NCI-H748 treated with DMSO at 0.1 percent for 48 hours (cell line): ENCODE data around the gene TAGLN.

Experiments
- DNase-seq: peaks from one replicate; lab custom pipeline; 2025; lab: John Stamatoyannopoulos, UW

Gene TAGLN

GRCh38 chr11:117230999-117231841 lies 32.0 kb downstream of the TAGLN start:
- DNase-seq, result no peak

DNA sequence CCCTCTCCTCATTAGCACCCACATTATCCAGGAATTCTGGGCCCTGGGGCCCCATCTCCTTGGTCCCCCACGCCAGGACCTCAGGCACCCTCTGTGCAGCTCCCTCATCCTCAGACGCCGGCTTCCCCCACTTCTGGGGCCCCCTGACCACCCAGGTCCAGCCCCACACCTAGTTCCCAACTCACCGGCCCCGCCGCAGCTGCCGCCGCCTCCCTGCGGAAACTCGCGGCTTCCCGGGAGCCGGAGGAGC lies 32.6 kb downstream of the TAGLN start, which contains the start of gene PCSK7:
Gene PCSK7 (minus strand): TSS at position 232 of the 250 bp plus-strand sequence. CDS start 2,229 bp downstream, outside the sequence.
- DNase-seq, result no peak

DNA sequence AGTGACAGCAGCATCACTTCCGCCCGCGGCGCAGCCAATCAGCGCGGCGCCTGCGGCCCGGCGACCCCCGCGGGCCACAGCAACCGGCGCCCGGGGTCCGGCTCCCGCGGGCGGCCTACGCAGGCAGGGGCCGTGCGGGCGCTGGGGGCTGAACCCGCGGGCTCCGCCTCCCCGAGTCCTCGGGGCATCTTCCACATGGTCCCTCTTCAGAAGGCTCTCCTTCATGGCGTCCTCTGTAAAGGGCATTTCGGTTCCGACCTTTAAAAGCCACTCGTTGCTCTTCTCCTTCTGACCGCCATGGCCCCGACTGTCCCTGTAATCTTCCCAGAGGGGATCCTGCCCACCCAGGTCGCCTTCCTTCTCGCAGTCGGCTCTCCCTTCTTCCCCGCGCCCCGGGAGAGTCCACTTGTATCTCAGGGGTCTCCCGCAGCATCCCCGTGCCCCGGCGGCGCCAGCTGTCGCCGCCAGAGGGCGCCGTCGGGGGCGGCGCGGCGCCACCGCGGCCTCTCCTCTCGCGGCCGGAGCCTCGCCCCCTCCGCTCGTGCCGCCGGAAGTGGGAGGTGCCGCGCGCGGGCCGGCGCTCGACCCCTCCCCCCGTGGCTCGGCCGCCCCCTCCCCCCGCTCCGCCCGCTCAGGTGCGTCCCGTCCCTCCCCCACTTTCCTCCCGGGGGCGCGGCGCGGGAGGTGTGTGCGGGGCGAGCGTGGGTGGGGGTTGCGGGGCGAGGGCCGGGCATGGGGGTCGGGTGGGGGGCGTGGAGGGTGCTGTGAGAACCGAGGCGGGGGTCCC lies 33.1 kb downstream of the TAGLN start, which contains the start of gene RNF214:
Gene RNF214 (plus strand): TSS at position 580 of the 787 bp plus-strand sequence. CDS start 1,602 bp downstream, outside the sequence.
- peak; percentile 40 for DNase-seq

DNA sequence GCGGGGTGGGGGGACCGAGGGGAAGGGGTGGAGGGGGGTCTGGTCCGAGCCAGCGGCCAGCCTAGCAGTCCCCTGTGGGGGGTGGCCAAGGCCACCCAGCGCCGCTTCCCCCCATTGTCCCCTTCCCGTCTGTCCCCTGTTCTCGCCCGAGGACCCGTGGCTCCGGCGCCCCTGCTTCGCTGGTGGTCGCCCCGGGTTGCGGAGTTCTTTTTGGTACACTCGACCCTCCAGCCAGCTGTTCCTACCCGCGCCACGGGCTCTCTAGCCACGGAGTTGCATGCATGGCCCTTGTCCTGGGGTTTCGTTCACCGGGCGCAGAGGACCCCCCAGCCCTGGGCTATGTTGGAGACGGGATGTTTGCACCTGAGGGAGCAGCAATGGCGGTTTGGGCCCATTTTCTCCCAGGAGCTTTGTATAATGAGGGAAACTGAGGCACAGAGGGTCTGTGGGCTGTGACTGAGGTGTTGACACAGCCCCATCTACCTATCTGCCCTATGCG lies 33.8 kb downstream of the TAGLN start:
- DNase-seq, result no peak

DNA sequence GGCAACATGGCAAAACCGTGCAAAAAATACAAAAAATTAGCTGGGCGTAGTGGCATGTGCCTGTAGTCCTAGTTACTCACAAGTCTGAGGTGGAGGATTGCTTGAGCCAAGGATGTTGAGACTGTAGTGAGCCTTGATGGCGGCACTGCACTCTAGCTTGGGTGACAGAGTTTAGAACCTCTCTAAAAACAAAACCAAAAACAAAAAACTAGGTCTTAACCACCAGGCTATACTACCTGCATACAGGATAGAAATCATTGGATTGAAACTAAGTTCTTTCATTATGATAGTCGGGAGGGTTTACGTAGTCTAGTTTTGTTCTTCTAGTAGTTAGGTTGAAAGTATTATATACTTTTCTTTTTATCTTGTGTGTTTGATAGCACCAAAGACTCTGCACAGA lies 39.1 kb downstream of the TAGLN start:
- no peak for DNase-seq

DNA sequence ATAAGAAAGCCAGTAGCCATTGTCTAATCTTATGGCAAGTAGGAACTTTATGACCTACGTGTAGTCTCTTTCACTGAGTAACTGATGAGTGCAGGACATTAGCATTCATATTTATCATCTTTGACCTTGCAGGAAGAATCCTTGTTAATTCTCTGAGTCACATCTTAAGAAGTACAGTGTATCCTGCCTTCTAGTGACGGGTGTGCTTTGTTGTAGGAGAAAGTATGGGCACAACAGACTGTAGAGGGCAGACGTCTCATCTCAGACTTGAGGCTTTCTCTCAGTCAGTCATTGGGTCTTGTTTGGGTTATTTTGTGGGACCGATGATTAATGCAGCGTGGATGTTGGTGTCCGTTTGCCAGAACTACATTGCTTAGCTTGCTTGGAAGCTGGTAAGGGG lies 40.1 kb downstream of the TAGLN start:
- no peak for DNase-seq

DNA sequence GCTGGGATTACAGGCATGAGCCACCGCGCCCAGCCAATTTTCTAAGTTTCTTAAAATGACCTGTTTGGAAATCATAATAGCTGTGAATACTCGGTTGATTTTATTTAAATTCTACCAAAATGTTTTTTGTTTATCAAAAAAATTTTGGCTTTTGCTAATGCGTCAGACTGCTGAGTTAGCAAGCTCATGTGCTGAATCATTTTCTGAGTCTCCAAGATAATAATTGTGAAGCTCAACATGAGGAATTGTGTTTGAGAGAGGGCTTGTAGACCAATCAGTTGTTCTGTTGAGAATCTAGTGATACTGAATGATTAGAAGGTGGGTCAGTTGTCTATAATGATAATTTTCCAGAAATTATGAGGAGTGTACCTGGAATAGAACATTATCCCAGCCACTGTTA lies 49.2 kb downstream of the TAGLN start:
- DNase-seq, result no peak

GRCh38 chr11:117249571-117249970 lies 50.4 kb downstream of the TAGLN start:
- DNase-seq, result no peak

- no peak for DNase-seq
Measured at GRCh38 chr11:117251506-117251905, 52.3 kb downstream of the TAGLN start.

GRCh38 chr11:117255966-117256365 lies 56.8 kb downstream of the TAGLN start:
- no peak for DNase-seq

DNA sequence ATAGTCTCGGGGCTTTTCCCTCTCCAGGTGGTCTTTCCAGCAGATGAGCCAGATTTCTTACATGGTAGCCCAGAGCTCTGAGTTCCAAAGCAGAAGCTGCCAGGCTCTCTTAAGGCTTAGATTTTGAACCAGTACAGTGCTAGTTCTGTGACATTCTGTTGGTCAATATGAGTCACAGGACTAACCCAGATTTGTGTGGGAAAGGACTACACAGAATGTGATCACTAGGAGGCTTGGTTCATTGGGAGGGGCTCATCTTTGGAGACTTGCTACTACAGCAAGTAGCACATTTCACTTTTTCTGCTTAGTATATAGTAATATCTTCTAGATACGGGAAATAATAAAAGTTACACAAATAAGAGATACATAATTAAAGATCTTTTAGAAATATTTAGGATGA lies 57.4 kb downstream of the TAGLN start:
- DNase-seq, result no peak
